Measurements from ENCODE around the gene TRABD2B. TPM values are rescaled to one million over a fixed set of nuclear protein-coding genes. Genes with fewer than 3 reads are reported as not detected.
A peak's percentile ranks its signal among the peaks of the same experiment; 100 is the strongest.

Gene TRABD2B
- total RNA-seq, 1 donor from 2014 or later, result 11.2 TPM

DNA sequence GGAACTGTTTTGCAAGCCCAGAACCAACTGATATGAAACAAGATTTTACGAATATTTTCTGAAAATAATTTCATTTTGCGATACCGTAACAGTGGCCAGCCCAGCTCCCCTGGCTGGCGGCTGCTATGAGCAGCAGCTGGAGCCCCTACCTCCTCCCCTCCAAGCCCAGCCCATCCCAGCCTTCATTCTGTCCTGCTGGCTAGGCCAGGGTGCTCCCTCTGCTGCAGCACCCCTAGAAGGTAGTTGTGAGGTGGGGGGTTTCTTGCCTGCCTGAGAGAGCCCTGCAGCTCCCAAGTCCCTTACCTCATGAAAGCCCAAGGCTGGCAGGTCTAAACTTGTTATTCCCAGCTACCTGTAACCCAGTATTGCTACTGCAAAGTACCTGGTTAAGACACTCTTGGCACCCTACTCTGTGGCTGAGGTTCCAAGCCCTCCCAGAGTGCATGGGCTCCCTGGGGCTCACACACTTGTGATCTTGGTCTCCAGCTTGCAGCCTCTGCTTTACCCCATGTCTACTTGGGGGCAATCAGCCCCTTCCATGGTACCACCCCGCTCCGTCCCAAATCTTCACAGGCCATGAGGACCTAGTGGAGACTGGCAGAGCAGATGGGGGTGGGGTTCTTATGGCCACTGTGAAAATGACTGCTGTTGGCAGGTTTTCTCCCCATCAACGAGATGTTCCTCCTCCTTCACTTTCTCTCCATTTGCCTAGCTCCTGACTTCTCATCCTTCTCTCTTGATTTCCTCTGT is 239.8 kb downstream of the TRABD2B start:
- DNase-seq (ENCODE audit: low spot score), result no peak

DNA sequence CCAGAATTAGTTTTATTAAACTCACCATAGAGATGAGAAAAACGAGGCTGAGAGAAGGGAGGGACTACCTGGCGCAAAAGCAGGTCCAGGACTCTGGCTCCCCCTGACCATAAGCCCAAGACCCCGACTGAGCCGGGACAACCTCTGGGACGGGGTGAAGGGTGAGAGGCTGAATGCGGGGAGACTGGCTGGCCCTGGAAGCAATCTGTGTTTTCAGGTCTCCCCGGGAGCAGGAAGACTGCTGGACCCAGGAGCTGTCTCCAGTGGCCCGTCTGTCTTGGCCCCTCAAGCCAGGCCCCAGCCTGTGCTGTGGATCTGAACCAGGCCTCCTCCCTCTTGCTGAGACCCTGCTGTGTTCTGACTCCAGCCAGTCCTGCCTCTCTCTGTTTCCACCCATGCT is 240.8 kb downstream of the TRABD2B start:
- no peak for DNase-seq (ENCODE audit: low spot score)

DNA sequence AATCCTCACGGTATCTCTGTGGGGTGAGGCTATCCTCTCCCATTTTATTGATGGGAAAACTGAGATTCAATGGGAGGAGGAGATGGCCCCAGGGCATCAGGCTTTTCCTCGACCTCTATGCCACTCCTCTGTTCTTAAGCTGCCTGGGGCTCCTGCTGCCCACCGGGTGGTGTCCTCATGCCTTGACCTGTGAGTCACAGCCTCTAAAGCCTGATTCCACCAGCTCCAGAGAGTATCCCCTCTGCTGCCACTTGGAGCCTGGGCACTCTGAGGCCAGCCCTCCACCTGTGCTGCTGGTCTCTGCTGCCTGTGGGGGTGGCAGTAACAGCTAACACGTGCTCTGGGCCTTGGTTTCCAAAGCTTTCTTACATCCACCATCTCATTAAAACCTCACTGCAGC is 241.2 kb downstream of the TRABD2B start:
- DNase-seq (ENCODE audit: low spot score), result no peak

DNA sequence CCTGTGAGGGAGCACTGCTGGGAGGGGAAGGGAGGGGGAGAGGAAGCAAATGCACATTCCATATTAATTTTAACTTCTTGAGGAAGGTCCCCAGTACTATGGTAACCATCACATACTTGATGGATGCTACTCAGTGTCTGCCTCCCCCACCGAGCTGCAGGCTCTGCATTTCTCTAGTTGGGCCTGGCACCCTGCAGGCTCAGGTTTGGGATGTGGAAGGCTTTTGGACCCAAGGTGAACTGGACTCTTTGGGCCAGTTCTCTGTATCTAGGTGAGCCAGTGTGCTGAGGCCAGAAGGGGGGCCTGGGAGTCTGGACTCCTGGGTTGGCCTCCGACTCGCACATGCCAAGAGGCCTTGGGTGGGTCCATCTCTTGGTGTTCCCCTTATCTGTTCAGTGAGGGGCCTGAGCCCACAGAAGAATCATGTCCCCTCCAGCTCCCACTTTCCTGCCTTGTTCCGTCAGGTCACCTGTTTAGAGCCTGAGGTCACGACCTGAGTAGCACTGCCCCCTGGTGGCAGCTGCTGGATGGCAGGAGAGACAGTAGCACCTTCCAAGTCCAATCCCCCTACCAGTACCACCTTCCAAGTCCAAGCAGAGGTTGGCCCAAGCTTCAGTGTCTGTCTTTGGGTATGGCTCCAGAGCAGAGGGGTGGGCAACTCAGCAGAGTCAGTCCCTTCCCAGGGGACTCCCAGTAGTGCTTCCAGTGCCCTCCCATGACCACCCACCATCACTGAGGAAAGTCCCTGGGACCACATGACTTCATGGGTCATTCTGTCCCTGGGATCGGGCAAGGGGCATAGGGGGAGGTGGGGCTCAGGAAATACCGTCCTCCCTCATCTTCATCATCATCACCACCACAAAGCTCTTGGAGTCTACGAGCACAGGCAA is 241.8 kb downstream of the TRABD2B start:
- DNase-seq (ENCODE audit: low spot score), result no peak

DNA sequence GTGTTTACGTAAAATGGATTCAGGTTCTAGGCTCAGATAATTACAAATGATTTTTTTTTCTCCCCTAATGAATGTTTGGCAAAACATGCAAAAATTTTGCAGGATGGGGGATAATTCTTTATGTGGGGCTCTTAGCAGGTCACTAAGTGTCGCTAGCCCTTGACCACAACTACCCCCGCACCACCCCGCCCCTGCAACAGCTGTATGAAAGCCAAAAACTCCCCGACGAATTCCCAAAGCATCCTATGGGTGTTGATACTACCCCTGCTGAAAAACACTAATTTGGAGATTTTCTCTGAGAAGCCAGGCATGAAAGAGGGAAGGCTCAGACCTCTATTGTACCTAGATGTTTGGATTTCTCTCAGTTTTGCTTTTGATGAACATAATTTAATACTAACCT is 243.0 kb downstream of the TRABD2B start:
- DNase-seq (ENCODE audit: low spot score), result no peak

DNA sequence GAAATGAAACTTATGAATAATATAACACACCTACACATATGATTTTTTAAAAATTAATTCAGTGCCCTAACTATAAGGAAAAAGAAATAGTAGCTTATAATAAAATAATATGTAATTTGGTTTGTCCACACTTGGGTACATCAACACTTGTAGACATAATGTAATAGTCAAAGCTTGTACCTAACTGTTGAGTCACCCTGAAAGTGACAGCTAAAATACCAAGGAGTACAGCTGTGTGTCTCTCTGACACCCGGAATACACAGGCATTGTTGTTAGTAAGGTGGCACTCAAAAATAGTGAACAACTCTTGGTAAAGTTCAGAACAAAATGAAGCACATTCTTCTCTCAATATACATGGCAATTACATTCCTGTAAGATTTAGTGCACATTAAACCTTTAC is 243.4 kb downstream of the TRABD2B start:
- DNase-seq (ENCODE audit: low spot score), result no peak

DNA sequence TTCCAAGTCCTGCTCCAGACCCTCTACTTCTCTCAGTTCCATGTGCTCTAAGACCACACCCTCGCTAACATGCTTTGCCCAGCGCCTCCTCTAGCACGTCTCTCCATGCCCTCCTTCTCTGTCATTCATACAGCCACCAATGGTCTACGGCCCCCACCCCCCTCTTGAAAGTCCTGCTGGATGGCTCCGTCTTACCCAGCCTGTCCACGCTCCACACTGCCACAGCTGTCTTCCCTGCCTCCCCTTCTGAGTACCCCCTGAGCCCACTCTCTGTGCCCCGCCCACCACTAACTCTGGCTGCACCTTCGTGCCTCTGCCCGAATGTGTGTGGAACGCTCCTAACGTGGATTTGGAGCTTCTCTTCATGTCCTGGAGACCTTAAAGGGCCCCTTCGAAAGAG is 244.6 kb downstream of the TRABD2B start:
- no peak for DNase-seq (ENCODE audit: low spot score)

DNA sequence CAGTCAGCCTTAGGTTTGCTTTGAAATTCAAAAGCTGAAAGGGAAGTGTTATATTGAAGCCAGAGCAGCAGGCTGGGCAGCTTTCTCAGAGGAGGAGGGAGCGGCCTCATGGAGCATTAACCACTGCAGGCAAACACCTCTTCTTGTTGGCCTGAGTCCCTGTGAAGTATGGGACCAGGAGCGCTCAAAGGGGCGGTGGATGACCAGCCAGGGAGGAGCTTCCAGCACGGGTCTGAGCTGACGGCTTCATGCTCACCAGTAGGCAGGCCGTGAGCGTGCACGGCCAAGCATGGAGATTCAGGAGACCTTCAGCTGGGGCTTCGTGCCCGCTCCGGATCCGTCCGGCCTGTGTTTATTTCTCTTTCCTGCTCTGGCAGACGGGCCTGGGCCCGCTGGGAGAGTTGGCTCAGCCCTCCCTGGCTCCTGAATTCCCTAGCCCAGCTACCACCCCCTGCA is 245.2 kb downstream of the TRABD2B start:
- DNase-seq (ENCODE audit: low spot score), result peak; percentile 53

DNA sequence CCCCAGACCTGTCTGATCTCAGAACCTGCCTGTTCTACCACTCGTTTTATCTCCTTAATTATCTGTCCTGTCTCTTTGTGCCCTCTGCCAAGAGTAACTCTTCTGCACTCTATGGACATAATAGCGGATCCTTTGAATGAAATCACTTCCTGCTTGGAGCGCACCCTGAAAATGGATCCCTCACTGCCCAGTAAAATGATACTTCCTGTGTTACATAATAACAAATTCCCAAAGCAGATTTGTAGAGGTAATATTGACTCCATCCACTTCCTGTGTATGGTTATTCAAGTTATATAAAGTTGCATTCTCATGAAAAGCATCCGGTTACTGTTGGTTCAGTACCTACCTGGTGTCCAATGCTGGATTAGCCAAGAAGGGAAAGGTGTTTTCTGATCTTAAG is 246.0 kb downstream of the TRABD2B start:
- DNase-seq (ENCODE audit: low spot score), result no peak

DNA sequence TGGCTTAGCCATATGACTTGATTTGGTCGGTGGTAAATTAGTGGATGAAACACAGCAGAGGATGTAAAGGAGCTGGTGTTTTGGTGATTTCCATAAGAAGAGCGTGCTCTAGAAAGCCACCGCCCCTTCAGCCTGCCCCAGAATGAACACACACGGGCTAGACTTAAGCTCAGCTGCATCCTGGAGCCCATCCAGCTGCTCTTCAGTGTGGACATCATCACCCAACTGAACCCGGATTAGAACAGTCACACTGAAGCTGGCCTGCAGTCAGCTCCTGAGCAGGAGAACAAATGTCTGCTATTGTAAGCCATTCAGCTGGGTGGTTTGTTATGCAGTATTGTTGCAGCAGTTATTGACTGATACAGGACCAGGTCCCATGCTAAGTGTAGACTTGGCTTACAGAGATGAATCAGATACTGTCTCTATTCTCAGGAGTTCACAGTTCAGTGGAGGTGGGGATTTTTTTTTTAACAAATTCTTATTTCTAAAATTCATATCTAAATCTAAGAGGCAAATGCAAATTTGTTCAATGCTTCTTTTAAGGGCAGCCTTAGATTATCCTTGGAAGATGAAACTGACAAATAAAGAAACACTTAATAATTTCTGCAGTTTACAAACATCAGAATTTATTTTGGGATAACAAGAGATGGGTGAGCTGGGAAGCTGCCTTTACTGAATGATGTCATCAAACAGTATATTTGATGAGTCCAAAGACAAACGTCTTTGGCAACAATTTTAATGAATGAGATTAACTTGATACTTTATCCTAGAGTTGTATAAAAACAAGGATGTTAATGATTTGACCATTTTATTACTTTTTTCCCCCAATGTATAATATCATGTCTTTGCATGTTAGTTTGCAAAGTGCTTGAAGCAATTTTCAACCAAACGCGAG is 251.2 kb downstream of the TRABD2B start:
- no peak for DNase-seq (ENCODE audit: low spot score)

DNA sequence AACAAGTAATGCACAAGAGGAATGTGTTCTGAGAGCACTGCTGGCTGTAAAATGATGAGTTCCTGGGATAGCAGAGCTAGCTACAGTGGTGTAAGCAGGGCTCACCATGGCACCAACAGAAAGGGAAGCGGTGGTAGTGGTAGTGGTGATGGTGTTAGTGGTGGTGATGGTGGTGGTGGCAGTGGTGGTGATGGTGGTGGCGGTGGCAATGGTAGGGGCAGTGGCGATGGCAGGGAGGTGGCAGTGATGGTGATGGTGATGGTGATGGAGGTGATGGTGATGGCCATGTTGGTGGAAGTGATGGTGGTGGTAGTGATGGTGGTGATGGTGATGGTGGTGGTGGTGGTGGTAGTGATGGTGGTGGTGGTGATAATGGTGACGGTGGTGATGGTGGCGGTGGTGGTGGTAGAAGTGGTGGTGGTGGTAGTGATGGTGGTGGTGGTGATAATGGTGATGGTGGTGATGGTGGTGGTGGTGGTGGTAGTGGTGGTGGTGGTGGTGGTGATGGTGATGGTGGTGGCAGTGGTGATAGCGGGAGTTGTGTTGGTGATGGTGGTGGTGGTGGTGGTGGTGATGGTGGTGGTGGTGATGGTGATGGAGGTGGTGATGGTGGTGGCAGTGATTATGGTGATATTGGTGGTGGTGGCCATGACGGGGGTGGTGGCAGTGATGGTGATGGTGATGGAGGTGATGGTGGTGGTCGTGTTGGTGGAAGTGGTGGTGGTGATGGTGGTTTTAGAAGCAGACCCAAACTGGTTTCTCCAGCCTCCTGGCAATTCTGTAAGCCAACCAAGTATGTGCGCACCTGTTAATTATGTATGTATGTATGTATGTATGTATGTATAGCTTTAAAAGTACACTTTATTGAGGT is 254.1 kb downstream of the TRABD2B start:
- no peak for DNase-seq (ENCODE audit: low spot score)

DNA sequence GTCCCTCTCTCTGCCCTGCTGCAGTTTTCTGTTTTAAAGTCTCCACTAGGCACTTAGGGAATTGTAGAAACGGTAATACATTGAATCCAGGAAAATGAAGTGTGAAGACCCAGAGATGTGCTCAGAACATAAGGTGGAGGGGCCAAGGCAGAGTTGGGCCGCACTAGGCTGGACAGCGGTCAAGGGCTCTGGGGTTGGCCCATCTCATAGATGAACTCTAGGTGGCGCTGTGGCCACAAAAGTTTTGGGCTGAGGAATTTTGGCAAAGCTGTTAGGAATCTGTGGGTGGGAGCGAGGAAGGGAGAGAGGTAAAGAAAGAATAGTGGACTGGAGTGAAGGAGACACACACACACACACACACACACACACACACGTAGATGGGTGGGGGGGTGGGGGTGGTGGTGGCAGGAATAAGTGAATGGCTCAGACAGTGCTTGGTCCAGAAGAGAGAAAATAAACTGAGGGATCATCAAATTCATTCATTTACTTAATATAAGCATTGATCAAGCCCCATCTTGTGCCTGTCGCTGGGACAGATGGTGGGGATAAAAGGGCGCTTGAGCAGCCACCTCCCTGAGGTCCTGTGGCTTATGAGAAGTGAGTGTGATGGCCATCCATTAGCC is 258.5 kb downstream of the TRABD2B start:
- peak; percentile 64 for DNase-seq (ENCODE audit: low spot score)

DNA sequence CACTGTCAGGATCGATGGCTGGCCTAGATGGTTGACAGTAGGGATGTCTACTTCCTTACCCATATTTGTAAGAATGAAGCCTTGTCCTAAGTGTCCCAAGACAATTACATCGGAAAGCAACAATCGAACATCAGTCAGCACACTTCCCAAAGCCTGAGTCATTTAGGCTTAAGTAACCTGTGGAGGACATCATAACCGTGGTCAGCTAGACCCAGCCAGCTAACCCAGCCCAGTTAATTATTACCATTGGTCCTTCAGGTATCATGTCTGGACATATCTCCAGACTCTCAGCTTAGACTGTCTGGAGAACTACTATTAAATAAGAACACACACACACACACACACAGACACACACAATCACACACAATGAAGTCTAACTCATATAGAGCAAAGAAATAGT is 264.7 kb downstream of the TRABD2B start:
- no peak for DNase-seq (ENCODE audit: low spot score)

DNA sequence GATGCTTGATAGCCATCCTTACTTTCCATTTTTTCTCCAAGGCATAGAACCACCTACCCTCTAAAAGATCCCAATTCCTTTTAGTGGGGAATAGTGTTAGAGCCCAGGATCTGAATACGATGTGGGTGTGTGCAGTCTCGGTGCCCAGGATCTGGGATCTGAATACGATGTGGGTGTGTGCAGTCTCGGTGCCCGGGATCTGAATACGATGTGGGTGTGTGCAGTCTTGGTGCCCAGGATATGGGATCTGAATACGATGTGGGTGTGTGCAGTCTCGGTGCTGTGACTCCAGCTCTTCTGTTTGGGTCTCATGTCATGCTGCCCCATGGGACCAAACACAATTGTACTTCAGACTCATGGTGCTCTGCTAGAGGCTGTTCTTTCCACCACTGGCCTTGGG is 265.5 kb downstream of the TRABD2B start:
- DNase-seq (ENCODE audit: low spot score), result no peak

DNA sequence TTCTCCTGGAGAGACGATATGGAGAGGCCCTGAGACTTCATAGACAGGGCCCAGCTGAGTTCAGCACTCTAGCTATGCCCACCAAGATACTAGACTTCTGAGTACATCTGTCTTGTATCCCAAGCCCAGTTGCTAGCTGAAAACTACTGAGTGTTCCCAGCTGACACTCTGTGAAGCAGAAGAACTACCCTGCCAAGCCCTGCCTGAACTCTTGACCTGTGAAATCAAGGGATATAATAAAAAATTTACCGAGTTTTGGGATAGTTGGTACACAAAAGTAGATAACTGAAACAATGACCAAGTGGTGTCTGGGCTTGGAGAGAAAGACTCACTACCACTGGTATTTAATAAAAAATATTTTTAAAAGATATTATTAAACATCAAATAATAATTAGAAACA is 267.5 kb downstream of the TRABD2B start:
- DNase-seq (ENCODE audit: low spot score), result no peak

DNA sequence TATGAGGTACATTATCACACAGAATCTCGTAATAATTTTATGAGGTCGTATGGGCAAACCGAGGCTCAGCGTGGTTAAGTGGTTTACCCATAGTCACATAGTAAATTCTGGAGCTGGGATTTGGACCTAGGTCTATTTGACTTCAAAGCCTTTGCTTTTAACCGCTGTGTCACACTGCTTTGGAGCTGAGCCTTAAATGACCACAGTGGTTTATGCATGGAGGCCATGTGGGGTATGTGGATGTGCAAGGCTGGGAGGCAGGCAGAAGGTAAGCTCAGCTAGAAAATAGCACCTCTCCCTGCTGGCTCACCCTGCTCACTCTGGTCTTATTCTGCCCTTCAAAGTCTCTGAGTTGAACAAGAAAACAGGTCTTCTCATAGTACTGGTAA is 269.5 kb downstream of the TRABD2B start:
- no peak for DNase-seq (ENCODE audit: low spot score)

DNA sequence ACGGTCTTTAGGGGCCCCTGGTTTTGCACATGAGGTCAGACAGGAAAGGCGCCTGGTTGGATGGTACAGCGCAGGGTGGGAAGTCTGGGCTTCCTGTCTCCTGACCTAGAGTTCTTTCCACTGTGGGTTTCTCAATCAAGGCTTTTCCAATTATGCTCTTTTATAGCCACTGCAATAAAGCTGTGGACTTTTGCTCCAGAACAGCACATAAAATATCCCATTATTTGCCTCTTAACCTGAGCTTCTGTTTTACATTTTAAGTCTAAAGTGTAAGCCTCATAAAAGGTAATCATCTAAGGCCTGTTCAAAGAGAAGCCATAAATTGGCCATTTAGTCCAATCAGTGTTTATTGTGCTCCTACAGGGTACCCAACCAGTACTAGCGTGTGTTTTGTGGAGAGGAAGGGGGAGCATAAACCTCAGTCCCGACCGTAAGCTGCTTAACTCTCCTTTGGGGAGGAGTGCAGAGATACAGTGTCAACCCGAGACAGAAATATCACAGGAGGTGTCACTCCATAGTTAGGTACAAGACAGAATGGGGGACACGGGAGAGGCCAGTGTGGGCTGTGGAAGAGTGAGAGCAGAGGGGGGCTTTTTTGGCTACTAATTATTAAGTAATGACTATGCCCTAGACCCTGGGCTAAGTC is 270.0 kb downstream of the TRABD2B start:
- DNase-seq (ENCODE audit: low spot score), result no peak

DNA sequence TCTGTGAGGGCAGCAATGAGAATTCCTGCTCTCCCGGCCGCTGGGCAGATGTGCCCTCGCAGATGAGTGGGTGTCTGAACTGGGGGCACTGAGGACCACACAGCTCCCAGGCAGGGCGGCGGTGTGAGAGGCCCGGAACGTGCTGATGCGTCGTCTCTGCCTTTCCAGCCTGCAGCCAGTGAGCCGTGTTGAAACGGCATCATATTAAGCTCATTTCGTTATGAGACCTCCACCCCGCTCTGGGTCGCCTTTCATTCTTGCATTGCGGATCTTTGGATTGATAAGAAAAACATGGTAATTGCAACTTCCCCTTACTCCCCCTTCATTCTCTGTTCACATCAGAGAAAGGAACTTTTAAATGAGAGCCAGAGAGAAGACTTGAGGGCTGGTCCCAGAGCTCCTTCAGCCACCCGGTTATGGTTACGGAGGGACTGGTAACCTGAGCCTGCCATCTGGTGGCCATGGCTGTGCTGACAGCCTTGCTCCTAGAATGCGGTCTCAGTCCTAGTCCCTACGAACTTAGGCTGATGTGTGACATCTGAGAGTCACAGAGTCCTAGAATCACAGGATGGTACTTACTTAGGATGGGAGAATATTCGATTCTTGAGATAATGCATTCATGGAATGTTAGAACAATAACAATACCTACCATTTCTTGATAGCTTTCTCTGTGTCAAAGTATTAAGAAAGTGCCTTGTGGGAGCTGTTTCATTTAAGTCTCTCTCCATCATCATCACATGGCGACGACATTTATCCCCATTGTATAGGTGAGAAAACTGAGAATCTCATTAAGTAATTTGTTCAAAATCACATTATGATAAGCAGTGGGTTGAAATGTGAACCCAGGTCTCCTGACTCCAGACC is 271.0 kb downstream of the TRABD2B start:
- peak; percentile 81 for DNase-seq (ENCODE audit: low spot score)

DNA sequence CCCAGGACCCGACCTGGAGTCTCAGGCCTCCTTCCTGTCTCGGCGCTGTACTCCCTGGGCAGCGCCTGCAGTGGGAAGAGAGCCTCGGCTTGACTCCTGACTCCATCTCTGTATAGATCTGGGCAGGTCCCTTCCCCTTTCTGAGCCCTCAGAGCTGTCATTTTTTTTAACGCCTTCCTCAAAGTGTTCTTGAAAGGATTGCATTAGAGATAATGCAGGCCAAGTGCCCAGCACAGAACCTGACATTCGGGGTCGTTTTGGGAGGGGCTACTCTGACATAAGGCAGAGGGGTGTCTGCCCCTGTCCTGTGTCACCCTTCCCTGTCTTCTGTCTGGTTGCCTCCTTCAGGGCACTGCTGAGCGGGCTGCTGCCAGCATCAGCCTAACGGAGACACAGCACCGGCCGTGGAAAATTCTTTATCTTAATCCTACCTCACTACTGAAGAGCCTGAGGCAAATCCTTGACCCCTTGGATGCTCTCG is 271.6 kb downstream of the TRABD2B start:
- DNase-seq (ENCODE audit: low spot score), result no peak

Measured in mucosa of gallbladder (tissue), 1 donor.